CMK (cell line): ENCODE measurements around the gene WFS1.

Experiments used
- DNase-seq: peaks from one replicate; pipeline ENCODE4 v3.0.0-alpha.2; 2010; ENCODE audit warnings: low read depth

WFS1 gene

DNA sequence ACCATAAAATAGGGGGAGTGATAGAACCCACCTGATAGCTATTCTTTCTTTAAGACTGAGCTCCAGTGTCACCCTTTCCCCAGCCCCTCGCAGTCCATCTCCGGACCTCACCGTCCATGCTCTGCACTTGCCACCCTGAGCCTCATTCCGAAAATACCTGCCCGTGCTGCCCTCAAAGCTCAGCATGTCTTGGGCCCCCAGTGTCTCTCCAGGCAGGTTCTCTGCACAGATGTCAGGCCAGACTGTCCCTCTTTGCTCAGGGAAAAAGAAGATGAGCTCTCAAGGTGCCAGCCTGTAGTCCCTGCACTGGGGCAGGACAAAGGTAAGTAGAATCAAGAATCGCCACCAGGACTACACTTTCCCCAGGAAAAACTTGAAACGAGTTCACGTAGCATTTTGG lies 9.8 kb upstream of the WFS1 start:
- no peak for DNase-seq

- DNase-seq: no peak
These were observed 7.5 kb upstream of the WFS1 start for GRCh38 chr4:6262176-6262575.

DNA sequence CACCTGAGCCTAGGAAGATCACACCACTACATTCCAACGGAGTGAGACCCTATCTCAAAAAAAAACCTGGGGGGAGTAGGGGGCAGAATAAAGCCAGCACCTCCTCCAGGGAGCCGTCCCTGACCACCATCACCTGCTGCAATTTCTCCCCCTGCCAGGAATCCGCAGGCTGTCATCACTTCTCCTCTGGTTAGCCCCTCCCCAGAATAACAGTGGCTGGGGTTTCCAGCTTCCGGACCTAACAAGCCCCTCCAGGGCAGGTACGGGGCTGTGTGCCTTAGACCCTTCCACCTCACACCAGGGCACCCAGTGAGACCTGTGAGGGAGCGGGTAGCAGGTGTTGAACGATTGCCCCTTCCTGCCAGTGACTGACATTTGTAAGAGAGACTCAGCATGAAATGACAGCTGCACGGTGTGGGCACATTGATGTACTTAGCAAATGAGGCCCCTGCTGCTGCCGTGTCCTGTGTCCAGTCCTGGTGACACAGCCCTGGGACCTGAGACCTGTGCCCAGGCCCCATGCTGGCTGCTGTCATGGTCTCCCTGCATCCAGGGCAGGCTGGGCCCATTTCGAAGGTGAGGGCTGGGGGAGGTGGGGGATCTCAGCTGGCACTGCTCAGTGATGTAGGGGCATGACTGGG lies 6.7 kb upstream of the WFS1 start:
- no peak for DNase-seq

DNA sequence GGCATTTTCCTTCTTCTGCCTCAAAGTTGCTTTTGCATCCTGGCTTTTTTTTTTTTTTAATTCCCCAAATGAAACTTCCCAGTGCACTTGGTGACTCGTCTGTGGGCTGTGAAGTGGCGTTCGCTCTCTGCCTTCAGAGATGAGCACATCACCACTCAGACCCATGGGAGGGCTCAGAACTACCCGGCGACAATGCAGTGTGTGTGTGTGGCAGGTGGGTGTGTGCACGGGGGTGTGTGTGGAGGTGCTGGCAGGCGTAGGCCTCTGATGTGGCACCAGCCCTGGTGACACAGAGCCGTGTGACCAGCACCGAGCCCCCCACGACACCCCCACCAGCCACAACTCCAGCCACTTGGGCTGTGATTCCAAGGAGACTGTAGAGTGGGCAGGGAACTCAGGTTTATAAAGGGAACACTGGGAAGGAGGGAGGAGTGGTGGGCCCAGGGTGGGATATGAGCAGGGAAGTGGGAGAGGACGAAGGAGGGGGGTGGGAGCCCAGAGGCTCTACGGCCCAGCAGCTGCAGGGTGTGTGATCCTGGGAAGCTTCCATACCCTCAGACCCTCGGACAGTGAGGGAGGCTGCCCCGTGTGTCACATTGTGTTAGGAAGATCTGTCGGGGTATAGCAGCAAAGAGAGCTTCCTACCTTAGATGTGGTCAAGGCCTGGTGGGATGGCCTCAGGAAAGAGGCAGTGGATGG lies 6.0 kb upstream of the WFS1 start:
- no peak for DNase-seq

DNA sequence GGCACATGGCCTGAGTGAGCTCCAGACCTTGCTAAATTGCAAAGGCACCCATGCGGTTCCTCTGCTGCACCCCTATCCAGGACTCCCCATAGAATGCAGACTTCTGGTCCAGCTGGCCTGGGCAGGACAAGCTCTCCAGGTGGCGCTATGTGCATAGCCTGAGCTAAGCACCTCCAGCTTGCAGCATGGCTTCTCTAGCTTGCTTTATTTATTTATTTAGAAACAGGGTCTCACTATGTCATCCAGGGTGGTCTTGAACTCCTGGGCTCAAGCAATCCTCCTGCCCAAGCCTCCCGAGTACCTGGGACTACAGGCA lies 5.5 kb upstream of the WFS1 start:
- no peak for DNase-seq

DNA sequence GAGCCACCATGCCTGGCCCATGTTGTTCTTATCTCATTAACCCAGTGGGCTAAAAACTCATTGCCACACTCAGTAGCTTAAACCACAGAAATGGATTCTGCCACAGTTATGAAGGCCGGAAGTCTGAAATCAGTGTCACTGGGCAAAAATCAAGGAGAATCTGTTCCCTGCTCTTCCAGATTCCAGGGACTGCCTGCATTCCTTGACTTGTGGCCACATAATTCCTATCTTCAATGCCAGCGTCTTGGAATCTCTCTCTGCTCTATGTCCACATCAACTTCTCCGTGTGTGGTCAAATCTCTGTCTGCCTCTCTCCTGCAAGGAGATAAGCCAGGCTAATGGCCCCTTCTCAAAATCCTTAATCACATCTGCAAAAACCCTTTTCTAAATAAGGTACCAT lies 4.1 kb upstream of the WFS1 start:
- no peak for DNase-seq

DNA sequence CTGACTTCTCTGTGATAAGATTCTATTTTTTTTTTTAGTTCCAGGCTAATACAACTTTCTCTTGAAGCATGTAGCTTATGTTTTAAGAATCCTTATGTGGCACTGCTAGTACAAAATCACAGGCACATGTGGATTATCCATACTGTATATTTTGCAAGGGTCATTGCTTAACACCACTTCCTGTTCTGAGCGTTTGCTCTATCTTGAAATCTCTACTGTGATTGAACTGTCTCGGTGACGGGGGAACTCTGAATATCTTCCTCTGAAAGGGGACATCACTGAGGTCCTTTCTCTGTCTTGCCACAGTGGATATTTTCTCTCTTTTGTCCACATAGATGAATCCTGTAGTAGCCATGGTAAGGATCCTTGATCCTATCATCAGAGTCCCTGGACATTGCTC lies 2.1 kb upstream of the WFS1 start:
- no peak for DNase-seq

DNA sequence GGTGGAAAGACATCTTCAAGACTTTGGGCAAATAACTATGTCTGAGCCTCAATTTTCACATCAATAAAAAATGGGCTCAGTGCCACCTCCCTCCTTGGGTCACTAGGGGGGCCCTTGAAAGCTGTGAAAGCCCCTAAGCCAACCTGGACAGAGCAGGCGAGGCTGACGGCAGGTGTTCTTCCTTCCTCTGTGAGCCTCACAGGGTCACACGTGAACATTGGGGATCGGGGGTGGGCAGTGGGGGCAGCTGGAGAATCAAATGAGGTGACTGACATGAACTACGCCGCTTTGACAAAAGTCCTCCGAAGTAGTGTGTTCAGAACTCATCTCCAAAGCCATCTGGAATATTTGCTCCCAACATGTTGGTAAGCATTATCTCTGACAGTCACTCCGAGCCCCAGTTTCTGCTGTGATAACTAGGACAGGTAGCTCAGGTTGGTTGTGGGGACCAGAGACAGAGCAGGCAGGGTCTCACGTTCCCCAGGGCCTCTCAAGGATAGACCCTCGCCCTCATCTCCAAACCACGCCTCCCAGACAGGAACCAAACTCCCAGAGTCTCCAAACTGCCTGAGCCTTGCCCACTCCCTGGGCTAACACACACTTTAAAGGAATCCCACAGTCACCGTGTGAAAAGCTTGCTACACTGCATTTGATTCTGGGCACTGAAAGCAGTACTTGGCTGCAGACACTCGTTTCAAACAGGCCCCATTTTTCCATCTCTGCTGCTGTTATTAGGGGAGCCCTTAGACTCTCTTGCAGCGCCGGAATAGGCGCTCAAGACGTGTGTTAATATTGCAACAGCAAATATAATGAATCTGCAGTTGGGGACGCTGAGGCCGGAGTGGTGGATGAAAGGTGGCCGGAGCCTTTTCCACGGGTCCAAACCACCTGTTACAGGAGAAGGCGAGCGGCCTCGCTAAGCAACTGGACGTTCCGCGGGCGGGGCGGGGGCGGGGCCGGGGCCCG lies 717 bp upstream of the WFS1 start:
- DNase-seq: no peak

DNA sequence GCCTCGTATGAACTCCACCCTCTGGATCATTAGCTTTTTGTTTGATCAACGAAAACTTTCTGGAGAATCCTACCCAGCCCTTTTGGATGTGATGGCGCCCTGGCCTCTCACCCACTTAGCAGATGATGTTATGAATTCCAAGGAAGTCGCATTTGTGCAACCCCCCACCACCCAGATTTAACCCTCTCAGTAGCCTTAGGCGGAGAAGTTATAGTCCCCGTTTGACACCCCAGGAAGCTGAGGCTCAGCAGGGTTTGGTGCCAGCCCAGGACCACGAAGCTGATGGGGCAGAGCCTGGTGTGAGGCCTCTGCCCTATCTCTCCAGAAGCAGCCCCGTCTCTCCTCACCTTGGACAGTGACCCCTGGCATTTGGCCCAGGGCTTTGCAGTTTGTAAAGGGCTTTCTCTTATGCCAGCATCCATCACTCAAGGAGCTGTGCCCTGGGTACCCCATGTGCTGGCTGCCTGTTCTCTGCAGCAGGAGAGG lies 1.0 kb downstream of the WFS1 start:
- no peak for DNase-seq

GRCh38 chr4:6271206-6271605 lies 1.6 kb downstream of the WFS1 start:
- no peak for DNase-seq

- DNase-seq: no peak
These were observed 2.2 kb downstream of the WFS1 start for GRCh38 chr4:6271701-6272465.

- no peak for DNase-seq
These were observed 3.4 kb downstream of the WFS1 start for GRCh38 chr4:6272863-6273660.

DNA sequence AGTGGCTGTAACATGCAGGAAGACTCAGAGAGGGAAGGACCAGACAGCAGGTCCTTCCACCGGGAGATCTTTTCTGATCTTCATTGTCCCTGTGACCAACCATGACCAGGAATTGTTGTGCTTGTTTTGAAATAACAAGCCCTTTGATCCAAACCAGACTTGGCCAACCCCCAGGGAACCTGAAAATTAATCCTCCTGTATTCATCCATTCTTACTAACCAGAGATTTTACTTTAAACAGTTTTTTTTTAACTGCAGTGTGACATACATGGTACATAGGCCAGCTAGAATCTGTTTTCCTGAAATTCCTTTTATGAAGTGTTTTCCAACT lies 4.0 kb downstream of the WFS1 start:
- no peak for DNase-seq

GRCh38 chr4:6275351-6275750 lies 5.7 kb downstream of the WFS1 start:
- DNase-seq: no peak

DNA sequence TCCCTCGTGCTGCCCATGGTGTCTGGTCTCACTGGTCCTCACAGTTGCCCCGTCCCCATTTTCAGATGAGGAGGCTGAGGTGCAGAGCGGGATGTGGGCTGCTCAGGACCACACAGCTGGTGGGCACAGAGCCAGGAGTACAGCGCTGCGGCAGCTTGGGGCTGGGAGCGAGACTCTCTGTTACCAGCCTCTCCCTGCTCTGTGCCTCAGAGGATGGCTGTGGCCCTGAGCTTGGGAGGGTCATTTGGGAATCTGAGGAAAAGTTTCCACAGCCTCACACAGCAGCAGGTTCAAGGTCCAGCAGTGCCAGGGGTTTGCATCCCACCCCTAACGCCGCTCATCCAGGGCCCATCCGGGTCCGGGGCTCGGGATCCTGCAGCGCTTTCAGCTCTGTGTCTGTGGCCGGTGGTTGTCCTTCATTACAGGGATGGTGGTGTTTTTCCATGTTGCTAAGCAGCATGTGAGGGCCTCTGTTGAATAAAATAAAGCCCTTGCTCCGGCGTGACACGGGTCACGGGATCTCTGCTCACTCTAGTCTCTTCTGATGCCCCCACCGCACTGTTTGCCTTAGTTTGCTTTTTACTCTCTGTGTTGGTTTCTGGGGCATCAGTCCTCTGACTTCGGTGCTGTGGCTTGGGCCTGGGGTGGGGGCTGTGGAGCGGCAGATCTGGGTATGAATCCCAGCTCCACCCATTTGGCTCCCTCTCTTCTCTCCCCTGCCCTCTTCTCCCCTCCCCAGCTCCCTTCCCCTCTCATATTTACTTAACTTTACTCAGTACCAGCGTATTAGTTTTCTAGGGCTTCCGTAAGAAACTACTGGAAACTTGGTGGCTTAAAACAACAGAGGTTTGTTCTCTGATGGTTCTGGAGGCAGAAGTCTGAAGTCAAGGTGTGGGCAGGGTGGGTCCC lies 6.5 kb downstream of the WFS1 start:
- no peak for DNase-seq

DNA sequence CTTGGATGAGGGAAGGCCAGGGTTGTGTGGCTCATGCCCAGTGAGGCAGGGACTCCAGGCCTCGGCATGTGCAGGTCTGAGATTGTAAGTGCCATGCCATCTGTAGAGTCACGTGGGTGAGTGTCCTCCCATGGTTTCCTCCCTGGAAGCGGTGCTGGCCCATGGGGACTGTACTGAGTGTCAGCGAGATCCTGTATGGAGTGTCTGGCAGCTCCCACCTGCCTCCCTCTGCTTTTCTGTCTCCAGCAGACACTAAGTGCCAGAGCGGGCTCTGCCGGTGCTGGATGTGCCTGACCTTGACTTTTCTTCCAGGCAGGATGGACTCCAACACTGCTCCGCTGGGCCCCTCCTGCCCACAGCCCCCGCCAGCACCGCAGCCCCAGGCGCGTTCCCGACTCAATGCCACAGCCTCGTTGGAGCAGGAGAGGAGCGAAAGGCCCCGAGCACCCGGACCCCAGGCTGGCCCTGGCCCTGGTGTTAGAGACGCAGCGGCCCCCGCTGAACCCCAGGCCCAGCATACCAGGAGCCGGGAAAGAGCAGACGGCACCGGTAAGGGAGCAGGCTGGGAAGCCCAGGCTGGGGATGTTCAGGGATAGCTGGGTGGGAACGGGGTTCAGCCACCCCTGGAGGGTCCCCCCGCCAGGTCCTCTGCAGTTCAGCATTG lies 7.6 kb downstream of the WFS1 start:
- DNase-seq: no peak

DNA sequence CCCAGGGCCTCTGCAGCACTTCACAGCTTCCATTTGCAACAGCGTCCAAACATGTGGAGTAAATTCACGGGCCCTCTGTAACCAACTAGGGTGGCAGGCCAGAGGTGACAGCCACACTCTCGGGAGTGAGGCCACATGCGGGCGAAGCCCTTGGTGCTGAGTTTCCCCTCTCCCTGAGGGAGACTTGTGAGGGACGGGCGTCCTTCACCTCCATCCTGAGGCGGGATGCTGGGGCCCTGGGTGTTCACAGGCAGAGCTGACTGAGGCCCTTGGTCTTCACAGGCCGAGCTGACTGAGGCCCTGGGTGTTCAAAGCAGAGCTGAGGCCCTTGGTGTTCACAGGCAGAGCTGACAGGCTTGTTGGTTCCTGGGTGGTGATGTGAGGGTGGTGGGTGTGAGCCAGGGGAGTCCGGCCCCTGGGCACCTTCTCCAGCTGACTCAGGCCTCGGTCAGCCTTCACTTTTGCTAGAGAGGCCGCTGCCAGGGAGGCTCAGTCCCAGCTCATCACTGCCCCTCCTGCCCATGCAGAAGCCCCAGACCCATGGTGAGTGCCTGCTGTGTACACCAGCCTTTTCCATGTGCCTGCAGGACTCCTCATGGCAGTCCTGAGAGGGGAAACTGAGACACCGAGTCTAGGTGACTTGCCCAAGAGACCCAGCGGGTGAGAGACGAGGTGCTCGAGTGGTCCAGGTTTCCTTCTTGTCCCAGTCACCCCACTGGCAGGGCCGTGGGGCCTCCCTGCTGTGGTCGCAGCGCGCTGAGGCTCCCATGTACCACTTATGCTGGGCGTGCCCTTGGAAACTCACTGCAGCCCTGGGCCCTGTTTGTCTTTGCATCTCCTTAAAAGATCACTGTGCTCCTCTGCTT lies 8.5 kb downstream of the WFS1 start:
- DNase-seq: no peak

- peak; percentile 84 for DNase-seq
These were observed 9.1 kb downstream of the WFS1 start for GRCh38 chr4:6278801-6279197.
